ENCODE measurements around the gene HEBP1.

DNA sequence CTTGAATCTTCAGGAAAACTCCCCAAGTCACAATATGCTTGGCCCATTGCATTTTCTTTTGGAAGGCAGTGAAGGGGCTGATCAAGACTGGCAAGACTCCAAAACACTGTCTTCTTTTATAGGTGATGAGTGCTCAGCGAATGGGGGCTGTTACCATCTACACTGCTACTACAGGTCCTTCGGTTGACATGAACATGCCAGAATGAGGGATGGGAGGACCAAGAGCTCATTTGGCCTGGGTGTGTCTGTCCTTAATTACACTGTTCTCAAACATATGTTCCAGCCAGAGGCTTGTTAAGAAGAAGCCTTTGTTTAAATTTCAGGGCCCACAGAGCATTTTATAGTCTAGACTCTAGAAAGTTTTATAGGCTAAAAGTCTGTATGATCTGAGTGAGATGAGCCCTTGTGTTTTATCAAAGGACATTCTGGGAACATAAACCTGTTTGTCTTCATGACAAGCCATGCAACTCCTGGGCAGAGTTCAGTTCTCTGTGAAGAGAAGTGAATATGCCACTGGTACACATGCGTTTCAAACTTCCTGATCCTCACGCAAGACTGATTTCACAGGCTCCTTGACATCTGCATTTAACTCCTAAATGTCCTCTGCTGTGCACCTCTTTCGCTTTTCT is 39.4 kb upstream of the HEBP1 start:
- TF ChIP-seq, protein P1, sequence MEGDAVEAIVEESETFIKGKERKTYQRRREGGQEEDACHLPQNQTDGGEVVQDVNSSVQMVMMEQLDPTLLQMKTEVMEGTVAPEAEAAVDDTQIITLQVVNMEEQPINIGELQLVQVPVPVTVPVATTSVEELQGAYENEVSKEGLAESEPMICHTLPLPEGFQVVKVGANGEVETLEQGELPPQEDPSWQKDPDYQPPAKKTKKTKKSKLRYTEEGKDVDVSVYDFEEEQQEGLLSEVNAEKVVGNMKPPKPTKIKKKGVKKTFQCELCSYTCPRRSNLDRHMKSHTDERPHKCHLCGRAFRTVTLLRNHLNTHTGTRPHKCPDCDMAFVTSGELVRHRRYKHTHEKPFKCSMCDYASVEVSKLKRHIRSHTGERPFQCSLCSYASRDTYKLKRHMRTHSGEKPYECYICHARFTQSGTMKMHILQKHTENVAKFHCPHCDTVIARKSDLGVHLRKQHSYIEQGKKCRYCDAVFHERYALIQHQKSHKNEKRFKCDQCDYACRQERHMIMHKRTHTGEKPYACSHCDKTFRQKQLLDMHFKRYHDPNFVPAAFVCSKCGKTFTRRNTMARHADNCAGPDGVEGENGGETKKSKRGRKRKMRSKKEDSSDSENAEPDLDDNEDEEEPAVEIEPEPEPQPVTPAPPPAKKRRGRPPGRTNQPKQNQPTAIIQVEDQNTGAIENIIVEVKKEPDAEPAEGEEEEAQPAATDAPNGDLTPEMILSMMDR (IDR thresholded peaks at IDR 0.05): no peak
- no peak for TF ChIP-seq POLR2A (IDR thresholded peaks at IDR 0.05)

Data from Peyer's patch (tissue), 4 donors.